Renal pelvis (tissue), 4 donors: ENCODE data around the gene ARHGEF3. TPM values are rescaled to one million over a fixed set of nuclear protein-coding genes. Genes with fewer than 3 reads are reported as not detected.

Experiments used
- DNase-seq: peaks from one replicate; pipeline ENCODE4 v3.0.0-alpha.2; 2013
- polyA plus RNA-seq, 3 donors: library from polyadenylated mRNA; unstranded; fragments of 120-200 nt; gene quantifications; one replicate each; pipeline ENCODE4 v1.2.1, GENCODE V29; 2013; ENCODE audit not compliant: insufficient read length in 3 of 3

ARHGEF3 gene
- polyA plus RNA-seq, 3 donors, result 73.5 to 86.4 (median 77.8) TPM

DNA sequence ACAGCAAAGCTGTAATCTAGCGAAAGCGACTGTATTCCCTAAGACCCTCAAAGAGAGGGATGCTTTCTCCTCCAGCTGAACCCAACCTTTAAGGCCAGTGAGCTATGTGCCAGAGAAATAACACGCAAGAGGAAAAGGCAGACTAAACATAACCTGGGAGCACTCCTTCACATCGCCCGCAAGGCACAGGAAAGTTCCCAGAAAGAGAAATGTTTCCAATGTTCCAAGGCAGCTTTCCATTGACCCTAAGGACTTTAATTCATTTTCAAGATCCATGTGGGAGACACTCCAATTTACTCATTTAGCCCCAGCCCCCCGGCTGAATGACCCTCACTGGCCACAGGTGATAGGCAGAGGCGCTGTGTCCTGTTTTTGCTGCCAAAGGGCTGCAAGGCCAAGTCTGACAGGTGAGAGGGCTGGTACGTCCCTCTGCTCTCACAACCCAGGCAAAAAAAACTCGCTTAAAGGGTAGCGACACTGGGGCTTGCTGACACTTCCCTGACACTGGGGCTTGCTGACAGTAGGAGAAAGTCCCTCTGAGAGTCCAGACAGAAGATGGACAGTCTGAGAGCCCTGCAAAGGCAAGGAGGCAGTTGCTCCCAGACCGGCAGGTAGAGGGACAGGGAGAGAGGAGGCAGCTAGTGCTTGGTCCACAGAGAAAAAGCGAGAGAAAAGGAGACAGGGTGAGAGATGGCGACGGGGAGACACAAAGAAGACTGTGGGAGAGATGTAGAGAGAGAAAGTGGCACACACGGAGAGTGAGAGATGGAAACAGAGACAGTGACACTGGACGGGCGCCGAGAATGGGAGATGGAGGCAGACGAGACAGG, 702 bp downstream of the ARHGEF3 start:
- no peak for DNase-seq

DNA sequence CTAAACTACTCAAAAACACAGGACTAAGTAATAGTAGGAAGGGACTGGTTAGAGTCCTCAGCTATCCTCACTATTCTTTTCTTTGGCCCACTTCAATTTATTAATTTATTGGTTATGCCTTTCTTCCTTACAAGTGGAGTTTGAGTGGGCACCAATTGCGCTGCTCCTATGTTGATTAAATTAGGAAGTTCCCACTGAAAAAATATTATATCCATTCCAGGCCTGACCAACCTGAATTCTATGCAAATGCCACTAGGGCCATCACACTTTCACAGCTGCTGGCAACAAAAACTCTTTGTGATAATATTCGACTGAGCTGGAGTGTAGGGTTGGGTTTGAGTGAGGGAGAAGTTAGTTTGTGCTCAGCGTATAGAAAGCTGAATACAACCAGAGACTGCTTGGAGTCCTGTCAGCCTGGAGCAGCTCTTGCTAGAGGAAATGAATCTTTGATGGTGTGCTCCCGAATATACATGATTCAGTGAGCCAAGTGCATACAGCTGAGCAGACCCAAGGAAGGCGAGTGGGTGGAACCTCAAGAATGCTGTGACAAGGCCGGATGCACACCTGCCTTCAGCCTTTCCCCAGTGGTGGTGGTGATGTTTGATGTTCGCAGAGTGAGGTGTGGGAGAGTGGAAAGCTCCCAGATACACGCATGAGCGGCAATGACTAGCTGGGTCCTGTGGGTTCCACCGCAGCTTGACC, 1.5 kb downstream of the ARHGEF3 start:
- DNase-seq, result no peak

- DNase-seq, result peak; percentile 73
These were observed 2.4 kb downstream of the ARHGEF3 start for GRCh38 chr3:56799251-56799882.

DNA sequence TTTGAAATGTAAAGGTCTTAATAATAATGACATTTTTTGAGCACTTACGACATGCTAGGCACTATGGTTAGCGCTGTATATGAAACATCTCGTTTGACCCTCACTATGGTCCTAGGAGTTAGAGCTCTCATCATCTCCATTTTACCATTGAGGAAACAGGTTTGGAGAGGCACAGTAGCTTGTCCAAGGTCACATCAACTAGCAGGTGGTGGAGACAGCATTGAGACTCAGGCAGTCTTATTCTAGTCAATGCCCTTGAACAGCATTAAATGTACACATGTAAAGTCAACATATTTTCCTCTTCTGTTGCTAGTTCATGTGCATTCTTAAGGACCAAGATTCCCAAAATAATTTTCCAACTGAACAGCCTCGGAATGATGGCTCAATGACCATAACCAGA, 4.8 kb downstream of the ARHGEF3 start:
- no peak for DNase-seq

DNA sequence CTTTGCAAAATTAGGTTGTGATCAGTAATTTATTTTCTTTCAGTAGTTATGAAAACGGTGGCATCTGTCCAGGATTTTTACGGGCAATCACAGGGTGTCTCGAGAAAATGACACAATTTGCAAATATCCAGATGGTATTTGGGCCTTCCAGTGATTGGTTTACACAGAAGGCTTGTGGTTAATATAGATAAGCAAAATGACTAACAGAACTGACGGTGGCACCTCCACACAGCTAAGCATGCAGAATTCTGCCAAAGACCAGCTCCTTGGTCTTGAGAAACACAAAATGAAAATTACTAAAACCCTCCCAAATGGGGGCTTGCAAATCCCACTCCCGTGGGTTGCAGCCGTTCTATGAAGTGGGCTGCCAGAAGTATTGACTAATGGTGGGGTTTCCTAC, 5.5 kb downstream of the ARHGEF3 start:
- no peak for DNase-seq

- DNase-seq, result no peak
These were observed 5.9 kb downstream of the ARHGEF3 start for GRCh38 chr3:56795829-56796185.

DNA sequence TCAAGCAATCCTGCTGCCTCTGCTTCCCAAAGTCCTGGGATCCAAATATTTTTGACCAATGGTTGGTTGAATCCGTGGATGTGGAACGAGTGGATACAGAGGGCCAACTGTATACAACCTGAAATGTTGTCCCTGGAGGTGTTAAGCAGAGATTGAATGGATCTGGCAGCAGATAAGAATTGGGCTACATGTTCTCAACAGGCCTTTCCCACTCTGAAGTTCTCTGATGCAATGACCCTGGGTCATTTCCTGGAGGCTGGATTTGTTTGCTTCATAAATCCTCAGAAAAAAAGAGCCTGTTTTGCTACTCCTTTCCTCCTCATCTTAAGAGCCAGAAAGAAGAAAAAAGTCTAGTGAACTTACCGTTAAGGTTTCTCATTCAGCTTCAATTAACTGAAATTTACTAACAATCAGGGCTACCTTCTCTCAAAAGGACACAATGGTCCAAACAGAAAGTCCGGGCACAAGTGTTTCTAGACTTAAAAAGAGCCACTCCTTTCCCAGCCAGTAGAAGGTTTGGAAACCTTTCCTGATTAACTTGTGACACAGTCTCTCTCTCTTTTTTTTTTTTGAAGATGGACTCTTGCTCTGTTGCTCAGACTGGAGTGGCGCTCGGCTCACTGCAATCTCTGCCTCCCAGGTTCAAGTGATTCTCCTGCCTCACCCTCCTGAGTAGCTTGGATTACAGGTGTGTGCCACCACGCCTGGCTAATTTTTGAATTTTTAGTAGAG, 6.5 kb downstream of the ARHGEF3 start:
- DNase-seq, result no peak

- no peak for DNase-seq
These were observed 9.6 kb downstream of the ARHGEF3 start for GRCh38 chr3:56792193-56792592.

DNA sequence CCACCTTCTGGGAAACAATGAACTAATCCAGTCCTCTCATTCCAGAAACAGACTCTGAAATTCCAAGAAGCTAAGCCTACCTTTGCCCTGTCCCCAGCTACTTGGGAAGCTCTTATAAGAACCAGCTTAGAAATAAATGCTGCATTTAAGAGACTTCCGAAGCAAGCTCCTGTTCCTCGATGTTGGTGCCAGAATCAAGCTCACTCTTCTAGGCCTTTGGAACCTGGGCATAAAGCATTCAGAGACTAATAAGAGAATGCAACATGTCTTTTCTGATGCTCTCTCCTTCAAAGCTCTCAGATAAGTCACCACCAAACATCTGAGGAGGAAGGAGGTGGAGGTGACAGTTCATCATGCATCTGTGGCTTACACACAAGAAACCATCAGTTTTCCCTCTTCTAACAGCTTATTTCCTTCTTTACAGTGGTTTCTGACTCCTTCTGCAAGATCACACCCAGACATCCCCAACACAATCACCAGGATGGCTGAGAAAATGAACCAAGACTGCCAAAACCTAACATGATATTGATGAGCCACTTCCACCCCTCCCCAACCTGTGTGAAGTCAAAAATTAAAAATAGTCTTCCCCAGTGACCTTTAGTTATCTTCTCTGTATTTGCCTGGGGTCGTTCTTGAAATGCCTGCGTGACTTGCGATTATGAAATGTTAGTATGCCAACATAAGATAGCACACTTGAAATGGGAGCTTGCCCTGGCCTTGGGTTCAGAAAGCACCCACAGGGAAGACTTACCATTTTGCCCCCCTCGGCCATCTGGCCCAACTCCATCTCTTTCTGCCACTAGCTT, 11.5 kb downstream of the ARHGEF3 start:
- no peak for DNase-seq

DNA sequence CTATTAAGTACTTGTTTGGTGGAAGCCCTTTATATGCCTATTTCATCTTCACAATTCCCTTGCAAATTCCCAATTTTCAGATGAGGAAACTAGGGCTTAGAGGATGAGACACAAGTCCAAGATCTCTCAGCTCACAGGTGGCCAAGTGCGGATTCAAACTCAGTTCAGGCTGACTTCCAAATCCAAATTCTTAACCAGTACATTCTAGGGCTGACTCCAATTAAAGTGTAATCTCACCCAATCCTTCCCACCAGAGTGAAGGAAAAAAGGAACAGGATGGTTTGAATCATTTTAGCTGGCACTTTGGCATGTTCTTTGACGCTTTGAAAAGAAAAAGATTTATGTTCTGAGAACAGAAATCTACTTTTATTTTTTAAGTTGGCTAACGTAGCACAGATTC, 12.7 kb downstream of the ARHGEF3 start:
- DNase-seq, result no peak

DNA sequence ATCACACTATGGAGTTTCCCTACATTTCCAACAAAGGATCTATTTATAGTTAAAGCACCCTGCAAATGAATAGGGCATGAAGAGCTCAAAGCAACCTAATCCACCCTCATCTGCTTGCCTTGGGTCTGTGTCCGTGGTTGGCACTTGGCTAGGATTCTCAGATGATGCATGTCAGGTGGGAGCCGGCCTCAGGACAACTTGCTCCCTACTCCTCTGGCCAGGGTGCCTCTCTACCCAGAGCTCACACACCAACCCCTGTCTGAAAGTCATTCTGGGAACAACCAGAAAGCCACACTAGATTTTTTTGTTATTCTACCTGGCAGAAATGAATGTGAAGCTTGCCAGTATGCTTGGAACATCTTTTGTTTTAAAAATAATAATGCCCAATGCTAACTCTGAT, 13.2 kb downstream of the ARHGEF3 start:
- no peak for DNase-seq

DNA sequence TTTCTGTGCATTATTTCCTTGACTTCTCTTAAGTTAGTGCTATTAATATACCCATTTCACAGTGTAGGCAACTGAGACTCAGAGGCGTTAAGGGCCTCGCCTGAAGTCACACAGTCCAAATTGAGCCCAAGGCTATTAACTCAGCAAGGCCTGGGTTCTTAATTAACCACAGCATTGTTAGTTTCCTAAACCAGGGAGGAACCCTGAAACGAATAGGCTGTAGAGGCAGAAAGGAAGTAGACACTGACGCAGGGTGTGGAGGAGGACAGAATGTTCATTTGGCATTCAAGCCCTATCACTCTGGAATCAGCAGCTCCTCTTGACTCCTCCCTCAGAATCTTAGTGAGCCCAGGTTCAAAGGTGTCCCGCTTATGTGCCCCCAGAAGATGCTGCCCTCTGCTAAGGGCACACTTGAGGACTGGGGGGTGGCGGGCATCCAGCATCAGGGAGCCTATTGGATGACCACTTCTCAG, 13.9 kb downstream of the ARHGEF3 start:
- no peak for DNase-seq

- no peak for DNase-seq
These were observed 14.4 kb downstream of the ARHGEF3 start for GRCh38 chr3:56787258-56787775.

GRCh38 chr3:56785499-56785898, 16.2 kb downstream of the ARHGEF3 start:
- no peak for DNase-seq

DNA sequence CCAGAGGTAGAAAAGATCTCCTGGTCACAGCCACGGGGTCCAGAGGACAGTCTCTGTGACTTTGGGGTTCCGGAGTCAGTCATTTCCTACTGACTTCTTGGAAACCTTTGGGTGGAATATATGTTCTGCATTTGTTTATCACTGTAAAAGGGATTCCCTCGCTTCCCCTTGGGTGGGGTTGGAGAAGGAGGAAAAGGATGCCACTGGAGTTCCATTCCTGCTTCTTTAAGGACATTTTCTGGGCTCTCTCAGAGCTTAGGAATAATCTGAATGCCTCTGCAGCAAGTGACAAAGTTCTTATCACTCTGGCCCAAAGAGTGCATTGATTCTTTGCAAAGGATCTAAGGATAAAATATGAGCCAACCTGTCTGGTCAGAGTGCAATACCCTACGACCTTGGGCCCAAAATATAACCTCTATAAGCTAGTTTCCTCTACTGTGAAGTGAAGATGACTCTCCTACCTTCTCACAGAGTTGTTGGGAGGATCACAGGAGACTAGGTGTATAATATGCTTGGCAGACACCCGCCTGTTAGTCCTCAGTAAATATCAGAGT, 17.2 kb downstream of the ARHGEF3 start:
- no peak for DNase-seq

GRCh38 chr3:56783644-56784447, 17.9 kb downstream of the ARHGEF3 start:
- peak; percentile 81 for DNase-seq

DNA sequence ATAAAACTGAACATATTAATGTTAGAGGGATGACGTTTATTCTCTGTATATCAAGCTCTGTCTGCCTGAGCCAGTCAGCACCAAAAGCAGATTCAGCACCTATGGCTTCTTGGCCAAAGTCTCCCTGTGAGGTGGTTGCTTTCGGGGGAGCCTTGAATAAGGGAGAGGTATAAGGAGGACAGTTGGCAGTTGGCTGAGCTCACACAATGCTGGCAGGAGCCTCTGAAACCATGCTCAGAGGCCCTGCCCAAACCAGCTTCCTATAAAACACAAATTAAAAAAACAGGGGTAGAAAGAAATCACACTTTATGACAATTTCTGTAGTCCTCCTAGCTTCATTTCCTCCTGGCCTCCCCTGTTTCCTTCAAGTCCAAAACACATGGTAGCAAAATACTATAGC, 18.8 kb downstream of the ARHGEF3 start:
- DNase-seq, result no peak

DNA sequence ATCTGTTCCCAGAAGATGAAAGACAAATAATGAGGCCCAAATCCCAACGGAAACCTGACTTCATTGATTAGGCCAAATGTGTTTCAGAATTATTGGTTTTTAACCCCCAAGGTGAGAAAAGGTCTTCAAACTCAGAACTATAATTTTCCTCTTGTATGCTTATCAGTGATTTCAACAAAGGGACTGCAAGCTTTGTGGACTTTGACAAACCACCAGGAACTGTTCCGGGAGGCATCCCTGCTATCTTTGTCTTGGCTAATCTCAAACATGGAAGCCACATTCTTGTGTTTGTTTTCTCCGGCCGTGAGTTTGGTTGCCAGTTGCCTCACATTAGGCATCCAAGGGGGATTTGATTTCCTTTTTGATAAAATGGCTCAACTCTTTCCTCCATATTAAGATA, 19.5 kb downstream of the ARHGEF3 start:
- no peak for DNase-seq

DNA sequence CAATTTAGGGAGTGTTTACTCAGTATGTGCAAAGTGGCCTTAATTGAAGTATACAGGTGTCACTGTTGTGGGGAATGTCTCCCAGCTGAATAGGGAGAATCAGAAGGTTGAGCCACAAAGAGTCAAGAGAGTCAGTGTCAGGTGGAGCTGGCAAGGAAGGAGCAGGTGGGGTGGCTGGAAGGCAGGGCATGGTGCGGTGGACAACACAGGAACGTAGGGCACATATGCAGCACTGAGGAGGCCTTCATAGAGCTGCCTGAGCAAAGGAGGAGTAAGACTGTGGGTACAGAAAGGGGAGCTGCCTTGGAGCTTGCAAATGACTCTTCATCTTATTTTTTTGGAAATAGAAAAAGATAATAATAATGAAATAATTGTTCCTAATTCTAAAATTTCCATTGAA, 20.0 kb downstream of the ARHGEF3 start:
- DNase-seq, result no peak

- DNase-seq, result no peak
These were observed 20.8 kb downstream of the ARHGEF3 start for GRCh38 chr3:56780936-56781335.
